ENCODE data around the gene PLOD1. TPM values are rescaled to one million over a fixed set of nuclear protein-coding genes. Genes with fewer than 3 reads are reported as not detected.

PLOD1 gene
- total RNA-seq, 1 donor from 2014 or later = 110 TPM

- peak overlapping the region; percentile 99 for H3K4me3 Mint-ChIP-seq
- H3K4me1 Mint-ChIP-seq (ENCODE audit: unreplicated experiment) = peaks cover 21% of the 10 kb centered on the region
- DNase-seq (ENCODE audit: extremely low spot score, unreplicated experiment) = no peak
- no peak for TF ChIP-seq CTCF (conservative IDR thresholded peaks at IDR 0.05)
- no peaks in the 10 kb centered on the region for H3K9me3 Mint-ChIP-seq
- H3K27ac Mint-ChIP-seq = peak overlapping the region; percentile 94
- H3K36me3 Mint-ChIP-seq = peaks cover 8% of the 10 kb centered on the region
- no peaks in the 10 kb centered on the region for H3K27me3 Mint-ChIP-seq
Observed at GRCh38 chr1:11980676-11980972, 46.1 kb downstream of the PLOD1 start.

- H3K27me3 Mint-ChIP-seq = no peaks in the 10 kb centered on the region
- H3K27ac Mint-ChIP-seq = peak overlapping the region; percentile 94
- no peaks in the 10 kb centered on the region for H3K9me3 Mint-ChIP-seq
- no peak for TF ChIP-seq CTCF (conservative IDR thresholded peaks at IDR 0.05)
- peaks cover 8% of the 10 kb centered on the region for H3K36me3 Mint-ChIP-seq
- DNase-seq (ENCODE audit: extremely low spot score, unreplicated experiment) = no peak
- peak overlapping the region; percentile 99 for H3K4me3 Mint-ChIP-seq
- peaks cover 21% of the 10 kb centered on the region for H3K4me1 Mint-ChIP-seq (ENCODE audit: unreplicated experiment)
Observed at GRCh38 chr1:11981378-11982009, 47.0 kb downstream of the PLOD1 start.

DNA sequence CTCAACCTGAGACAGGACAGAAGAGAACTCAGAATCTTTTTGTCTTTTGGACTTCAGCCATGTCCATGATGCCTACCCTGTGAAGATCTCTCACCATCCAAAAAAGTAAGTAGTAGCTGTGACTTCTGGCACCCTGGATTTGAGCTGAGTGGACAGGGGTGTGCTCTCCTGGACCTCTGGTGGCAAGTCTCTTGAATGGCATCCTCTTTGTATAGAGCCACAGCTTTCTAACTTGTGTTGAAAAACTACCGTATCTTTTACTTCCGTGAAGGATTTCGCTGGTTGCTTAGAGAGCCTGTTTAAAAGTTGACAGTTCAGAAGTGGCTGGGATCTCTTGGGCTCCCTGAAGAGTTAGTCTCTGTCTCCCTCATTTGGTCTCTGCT is 47.5 kb downstream of the PLOD1 start:
- H3K27ac Mint-ChIP-seq = peak overlapping the region; percentile 94
- peak; percentile 57 for TF ChIP-seq CTCF (conservative IDR thresholded peaks at IDR 0.05)
- no peaks in the 10 kb centered on the region for H3K27me3 Mint-ChIP-seq
- H3K4me1 Mint-ChIP-seq (ENCODE audit: unreplicated experiment) = peaks cover 21% of the 10 kb centered on the region
- H3K9me3 Mint-ChIP-seq = no peaks in the 10 kb centered on the region
- H3K4me3 Mint-ChIP-seq = peak overlapping the region; percentile 99
- peaks cover 8% of the 10 kb centered on the region for H3K36me3 Mint-ChIP-seq
- no peak for DNase-seq (ENCODE audit: extremely low spot score, unreplicated experiment)

DNA sequence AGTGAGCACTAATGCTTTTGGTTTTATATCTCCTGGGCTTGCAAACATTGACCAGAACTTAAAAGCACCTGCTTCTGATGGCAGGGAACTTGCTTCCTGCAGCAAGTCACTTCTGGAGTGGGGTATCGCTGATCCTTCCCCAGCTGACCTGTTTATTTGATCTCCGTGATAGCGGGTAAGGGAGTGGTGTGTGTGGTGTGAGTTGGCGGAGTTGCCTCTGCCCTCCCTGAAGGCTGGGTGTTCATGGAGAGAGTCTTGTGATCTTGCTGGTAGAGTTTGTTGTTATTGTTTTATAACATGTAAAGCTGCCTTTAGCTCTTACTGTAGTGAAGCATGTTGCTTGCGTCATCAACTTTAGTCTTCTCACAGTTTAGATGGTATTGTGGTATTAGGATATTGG is 49.6 kb downstream of the PLOD1 start:
- peak overlapping the region; percentile 58 for H3K27ac Mint-ChIP-seq

GRCh38 chr1:11984576-11984975 is 50.1 kb downstream of the PLOD1 start:
- no peaks in the 10 kb centered on the region for H3K27me3 Mint-ChIP-seq
- H3K36me3 Mint-ChIP-seq = peaks cover 14% of the 10 kb centered on the region
- peak overlapping the region; percentile 58 for H3K27ac Mint-ChIP-seq
- peaks cover 13% of the 10 kb centered on the region for H3K4me1 Mint-ChIP-seq (ENCODE audit: unreplicated experiment)
- no peak for TF ChIP-seq CTCF (conservative IDR thresholded peaks at IDR 0.05)
- peak overlapping the region; percentile 58 for H3K4me3 Mint-ChIP-seq
- H3K9me3 Mint-ChIP-seq = no peaks in the 10 kb centered on the region
- no peak for DNase-seq (ENCODE audit: extremely low spot score, unreplicated experiment)

More for the DNA sequence above, 49.6 kb downstream of the PLOD1 start:
- peak overlapping the region; percentile 58 for H3K4me3 Mint-ChIP-seq
- no peak for TF ChIP-seq CTCF (conservative IDR thresholded peaks at IDR 0.05)
- no peaks in the 10 kb centered on the region for H3K9me3 Mint-ChIP-seq
- no peak for DNase-seq (ENCODE audit: extremely low spot score, unreplicated experiment)
- peaks cover 16% of the 10 kb centered on the region for H3K4me1 Mint-ChIP-seq (ENCODE audit: unreplicated experiment)
- no peaks in the 10 kb centered on the region for H3K27me3 Mint-ChIP-seq
- H3K36me3 Mint-ChIP-seq = peaks cover 11% of the 10 kb centered on the region

DNA sequence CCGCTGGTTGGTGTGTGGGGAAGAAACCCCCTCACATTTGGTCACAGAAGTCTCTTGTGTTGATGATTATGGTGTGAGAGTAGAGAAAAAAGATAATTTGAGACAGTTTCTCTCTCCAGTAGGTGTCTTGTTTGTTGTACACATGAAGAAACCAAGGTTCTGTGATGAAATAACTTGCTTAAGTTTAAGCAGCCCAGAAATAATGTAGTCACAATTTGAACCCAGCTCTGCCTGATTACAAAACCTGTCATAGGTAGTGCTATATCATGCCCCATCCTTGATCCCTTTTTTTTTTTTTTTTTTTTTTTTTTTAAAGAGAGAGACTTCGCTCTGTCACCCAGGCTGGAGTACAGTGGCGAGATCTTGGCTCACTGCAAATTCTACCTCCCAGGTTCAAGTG is 50.7 kb downstream of the PLOD1 start:
- Mint-ChIP-seq H3K4me3 (no peak overlapping the region), H3K4me1 (ENCODE audit: unreplicated experiment) (peaks cover 10% of the 10 kb centered on the region), H3K9me3 (no peaks in the 10 kb centered on the region), H3K27ac (no peak overlapping the region), H3K36me3 (peaks cover 14% of the 10 kb centered on the region), H3K27me3 (no peaks in the 10 kb centered on the region)
- no peak for DNase-seq (ENCODE audit: extremely low spot score, unreplicated experiment)
- no peak for TF ChIP-seq CTCF (conservative IDR thresholded peaks at IDR 0.05)
